Nephron (organoid): Measurements from ENCODE around the gene GALNT13.

Source experiments
- H3K27ac Mint-ChIP-seq, 3 experiments: 2 replicates each; pipeline ENCODE4 v1.8.0; 2020; ENCODE audit warnings: mixed read lengths in 3 of 3, mild to moderate bottlenecking in 2 of 3, moderate library complexity in 1 of 3
- H3K27me3 Mint-ChIP-seq: 2 replicates; pipeline ENCODE4 v1.8.0; 2021; ENCODE audit warnings: low read depth, mild to moderate bottlenecking, moderate library complexity, mixed read lengths
- H3K36me3 Mint-ChIP-seq: 2 replicates; pipeline ENCODE4 v1.8.0; 2020; ENCODE audit warnings: low read depth, mixed read lengths
- H3K4me1 Mint-ChIP-seq: 2 replicates; pipeline ENCODE4 v1.8.0; 2020; ENCODE audit warnings: mixed read lengths
- H3K4me3 Mint-ChIP-seq, 3 experiments: 2 replicates each; pipeline ENCODE4 v1.8.0; 2020; ENCODE audit warnings: mild to moderate bottlenecking in 3 of 3, mixed read lengths in 3 of 3, moderate library complexity in 2 of 3
- H3K9me3 Mint-ChIP-seq: 2 replicates; pipeline ENCODE4 v1.8.0; 2020; ENCODE audit warnings: mixed read lengths
- TF ChIP-seq, protein P1 (sequence below), 3 experiments: fragments of 200-600 bp; sonication (generic); IDR thresholded peaks; one replicate each; pipeline ENCODE4 v1.5.0; 2021; ENCODE audit warnings: antibody characterized with exemption in 3 of 3; ENCODE audit not compliant: unreplicated experiment in 3 of 3

Gene GALNT13

GRCh38 chr2:154350911-154351310 is 479.2 kb downstream of the GALNT13 start:
- H3K27ac Mint-ChIP-seq = no peak overlapping the region
- no peaks in the 10 kb centered on the region for H3K4me1 Mint-ChIP-seq
- H3K4me3 Mint-ChIP-seq = no peak overlapping the region
- no peaks in the 10 kb centered on the region for H3K9me3 Mint-ChIP-seq
- no peaks in the 10 kb centered on the region for H3K27me3 Mint-ChIP-seq
- TF ChIP-seq, protein P1, sequence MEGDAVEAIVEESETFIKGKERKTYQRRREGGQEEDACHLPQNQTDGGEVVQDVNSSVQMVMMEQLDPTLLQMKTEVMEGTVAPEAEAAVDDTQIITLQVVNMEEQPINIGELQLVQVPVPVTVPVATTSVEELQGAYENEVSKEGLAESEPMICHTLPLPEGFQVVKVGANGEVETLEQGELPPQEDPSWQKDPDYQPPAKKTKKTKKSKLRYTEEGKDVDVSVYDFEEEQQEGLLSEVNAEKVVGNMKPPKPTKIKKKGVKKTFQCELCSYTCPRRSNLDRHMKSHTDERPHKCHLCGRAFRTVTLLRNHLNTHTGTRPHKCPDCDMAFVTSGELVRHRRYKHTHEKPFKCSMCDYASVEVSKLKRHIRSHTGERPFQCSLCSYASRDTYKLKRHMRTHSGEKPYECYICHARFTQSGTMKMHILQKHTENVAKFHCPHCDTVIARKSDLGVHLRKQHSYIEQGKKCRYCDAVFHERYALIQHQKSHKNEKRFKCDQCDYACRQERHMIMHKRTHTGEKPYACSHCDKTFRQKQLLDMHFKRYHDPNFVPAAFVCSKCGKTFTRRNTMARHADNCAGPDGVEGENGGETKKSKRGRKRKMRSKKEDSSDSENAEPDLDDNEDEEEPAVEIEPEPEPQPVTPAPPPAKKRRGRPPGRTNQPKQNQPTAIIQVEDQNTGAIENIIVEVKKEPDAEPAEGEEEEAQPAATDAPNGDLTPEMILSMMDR (IDR thresholded peaks at IDR 0.05; ENCODE audit: unreplicated experiment in 3 of 3) = no peak
- H3K36me3 Mint-ChIP-seq = no peaks in the 10 kb centered on the region

- Mint-ChIP-seq H3K36me3 (no peaks in the 10 kb centered on the region), H3K27me3 (no peaks in the 10 kb centered on the region), H3K27ac (no peak overlapping the region), H3K4me1 (peaks cover 13% of the 10 kb centered on the region), H3K9me3 (no peaks in the 10 kb centered on the region), H3K4me3 (no peak overlapping the region)
- TF ChIP-seq, protein P1 (IDR thresholded peaks at IDR 0.05; ENCODE audit: unreplicated experiment in 3 of 3) = no peak
Measured at GRCh38 chr2:154361276-154361675, 489.6 kb downstream of the GALNT13 start.

GRCh38 chr2:154368153-154368552 is 496.4 kb downstream of the GALNT13 start:
- no peaks in the 10 kb centered on the region for H3K9me3 Mint-ChIP-seq
- H3K4me1 Mint-ChIP-seq = peaks cover 3% of the 10 kb centered on the region
- H3K4me3 Mint-ChIP-seq = no peak overlapping the region
- TF ChIP-seq, protein P1 (IDR thresholded peaks at IDR 0.05; ENCODE audit: unreplicated experiment in 3 of 3) = no peak
- no peaks in the 10 kb centered on the region for H3K36me3 Mint-ChIP-seq
- no peak overlapping the region for H3K27ac Mint-ChIP-seq
- peaks cover 3% of the 10 kb centered on the region for H3K27me3 Mint-ChIP-seq

DNA sequence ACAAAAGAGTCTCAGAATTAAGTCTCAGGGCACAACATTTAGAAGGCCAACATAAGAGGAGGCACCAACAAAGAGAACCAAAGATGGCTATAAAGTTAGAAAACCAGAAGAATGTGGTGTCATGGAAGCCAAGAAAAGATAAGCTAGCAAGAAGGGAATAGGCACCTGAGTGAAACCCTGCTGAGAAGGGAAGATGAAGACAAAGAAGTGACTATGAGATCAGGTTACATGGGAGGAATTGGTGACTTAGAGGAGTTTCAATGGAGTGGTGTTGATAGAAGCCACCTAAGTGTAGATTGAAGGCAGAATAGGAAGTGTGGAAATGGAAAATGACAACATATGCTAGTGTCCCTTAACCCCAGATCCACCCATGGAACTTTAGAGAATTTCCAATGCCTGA is 499.2 kb downstream of the GALNT13 start:
- H3K27me3 Mint-ChIP-seq = peaks cover 3% of the 10 kb centered on the region
- no peaks in the 10 kb centered on the region for H3K4me1 Mint-ChIP-seq
- no peaks in the 10 kb centered on the region for H3K9me3 Mint-ChIP-seq
- TF ChIP-seq, protein P1 (IDR thresholded peaks at IDR 0.05; ENCODE audit: unreplicated experiment in 3 of 3) = no peak
- no peaks in the 10 kb centered on the region for H3K36me3 Mint-ChIP-seq
- no peak overlapping the region for H3K27ac Mint-ChIP-seq
- H3K4me3 Mint-ChIP-seq = no peak overlapping the region

- H3K4me3 Mint-ChIP-seq = no peak overlapping the region
- H3K36me3 Mint-ChIP-seq = no peaks in the 10 kb centered on the region
- H3K4me1 Mint-ChIP-seq = no peaks in the 10 kb centered on the region
- no peak overlapping the region for H3K27ac Mint-ChIP-seq
- TF ChIP-seq, protein P1 (IDR thresholded peaks at IDR 0.05; ENCODE audit: unreplicated experiment in 3 of 3) = no peak
- peaks cover 7% of the 10 kb centered on the region for H3K27me3 Mint-ChIP-seq
- H3K9me3 Mint-ChIP-seq = no peaks in the 10 kb centered on the region
Measured at GRCh38 chr2:154374416-154374815, 502.7 kb downstream of the GALNT13 start.

- TF ChIP-seq, protein P1 (IDR thresholded peaks at IDR 0.05; ENCODE audit: unreplicated experiment in 3 of 3) = peak; percentile 54 to 65 (median 56)
- Mint-ChIP-seq H3K27me3 (peaks cover 7% of the 10 kb centered on the region), H3K9me3 (no peaks in the 10 kb centered on the region), H3K36me3 (no peaks in the 10 kb centered on the region), H3K4me1 (no peaks in the 10 kb centered on the region), H3K4me3 (peak overlapping the region in 2 of 3 experiments; percentile 53), H3K27ac (no peak overlapping the region)
Measured at GRCh38 chr2:154375579-154375931, 503.8 kb downstream of the GALNT13 start.
